SK-N-SH treated with all-trans-retinoic acid at 6 μM for 48 hours (cell line): ENCODE measurements around the gene SFMBT1.

Experiments used
- ATAC-seq: fragments of 200-7000 bp; cut with Tn5 transposase; 3 replicates; pipeline ENCODE4 v1.9.1; 2020; ENCODE audit warnings: mild to moderate bottlenecking, moderate library complexity
- ARNTL ChIP-seq: fragments of 450-650 bp; formaldehyde crosslinking; IDR thresholded peaks from 2 replicates; pipeline ENCODE4 v1.5.0; 2020; ENCODE audit warnings: low read depth, mild to moderate bottlenecking, moderate library complexity, borderline replicate concordance
- BACH2 ChIP-seq: fragments of 250-450 bp; sonication (Bioruptor Pico); IDR thresholded peaks from 2 replicates; pipeline ENCODE4 v1.9.0; 2021; ENCODE audit warnings: mild to moderate bottlenecking, borderline replicate concordance
- CSDC2 ChIP-seq: fragments of 250-450 bp; sonication (Bioruptor Pico); IDR thresholded peaks from 2 replicates; pipeline ENCODE4 v1.5.0; 2020; ENCODE audit warnings: mild to moderate bottlenecking, moderate library complexity
- CSRNP3 ChIP-seq: fragments of 250-450 bp; sonication (Bioruptor Pico); IDR thresholded peaks from 2 replicates; pipeline ENCODE4 v1.5.1; 2021; ENCODE audit warnings: mild to moderate bottlenecking, moderate library complexity
- ESRRG ChIP-seq: fragments of 250-450 bp; sonication (Bioruptor Pico); IDR thresholded peaks from 2 replicates; pipeline ENCODE4 v1.6.1; 2021; ENCODE audit warnings: mild to moderate bottlenecking
- GLIS3 ChIP-seq: fragments of 250-450 bp; sonication (Bioruptor Pico); IDR thresholded peaks from 2 replicates; pipeline ENCODE4 v1.5.0; 2020; ENCODE audit warnings: mild to moderate bottlenecking, moderate library complexity
- ISL1 ChIP-seq: fragments of 250-450 bp; sonication (Bioruptor Pico); IDR thresholded peaks from 2 replicates; pipeline ENCODE4 v2.1.2; 2022; ENCODE audit warnings: mild to moderate bottlenecking, moderate library complexity
- PATZ1 ChIP-seq: fragments of 250-450 bp; sonication (Bioruptor Pico); IDR thresholded peaks from 2 replicates; pipeline ENCODE4 v1.8.0; 2020; ENCODE audit warnings: mild to moderate bottlenecking, moderate library complexity, borderline replicate concordance
- PPARA ChIP-seq: fragments of 250-450 bp; sonication (Bioruptor Pico); IDR thresholded peaks from 2 replicates; pipeline ENCODE4 v1.5.0; 2020; ENCODE audit warnings: mild to moderate bottlenecking, borderline replicate concordance
- RARB ChIP-seq: fragments of 250-450 bp; sonication (Bioruptor Pico); IDR thresholded peaks from 2 replicates; pipeline ENCODE4 v1.8.0; 2021; ENCODE audit warnings: mild to moderate bottlenecking, moderate library complexity
- SNAI2 ChIP-seq: fragments of 250-450 bp; sonication (Bioruptor Pico); IDR thresholded peaks from 2 replicates; pipeline ENCODE4 v1.5.0; 2020; ENCODE audit warnings: mild to moderate bottlenecking, moderate library complexity
- TCF4 ChIP-seq: fragments of 250-450 bp; sonication (Bioruptor Pico); IDR thresholded peaks from 2 replicates; pipeline ENCODE4 v1.8.0; 2021; ENCODE audit warnings: mild to moderate bottlenecking, moderate library complexity, borderline replicate concordance
- TOX ChIP-seq: fragments of 250-450 bp; sonication (Bioruptor Pico); IDR thresholded peaks from 2 replicates; pipeline ENCODE4 v1.8.0; 2021; ENCODE audit warnings: mild to moderate bottlenecking, moderate library complexity, borderline replicate concordance
- TSHZ2 ChIP-seq: fragments of 250-450 bp; sonication (Bioruptor Pico); IDR thresholded peaks from 2 replicates; pipeline ENCODE4 v1.5.0; 2020; ENCODE audit warnings: mild to moderate bottlenecking, moderate library complexity
- ZC3H10 ChIP-seq: fragments of 250-450 bp; sonication (Bioruptor Pico); IDR thresholded peaks from 2 replicates; pipeline ENCODE4 v1.5.1; 2021; ENCODE audit warnings: mild to moderate bottlenecking, moderate library complexity
- ZFP3 ChIP-seq: fragments of 250-450 bp; sonication (Bioruptor Pico); IDR thresholded peaks from 2 replicates; pipeline ENCODE4 v1.5.0; 2020; ENCODE audit warnings: mild to moderate bottlenecking, moderate library complexity
- ZFP30 ChIP-seq: fragments of 450-650 bp; formaldehyde crosslinking; IDR thresholded peaks from 2 replicates; pipeline ENCODE4 v1.5.0; 2022; ENCODE audit warnings: mild to moderate bottlenecking, moderate library complexity
- ZNF70 ChIP-seq: fragments of 450-650 bp; formaldehyde crosslinking; IDR thresholded peaks from 2 replicates; pipeline ENCODE4 v1.5.0; 2020; ENCODE audit warnings: mild to moderate bottlenecking, moderate library complexity
- ZNF8 ChIP-seq: fragments of 450-650 bp; formaldehyde crosslinking; IDR thresholded peaks from 2 replicates; pipeline ENCODE4 v1.5.0; 2020; ENCODE audit warnings: mild to moderate bottlenecking, moderate library complexity
- TF ChIP-seq, protein P1 (sequence below): fragments of 250-450 bp; sonication (Bioruptor Pico); IDR thresholded peaks from 2 replicates; pipeline ENCODE4 v1.8.0; 2021; ENCODE audit warnings: low read depth, mild to moderate bottlenecking, moderate library complexity, borderline replicate concordance

SFMBT1 gene

DNA sequence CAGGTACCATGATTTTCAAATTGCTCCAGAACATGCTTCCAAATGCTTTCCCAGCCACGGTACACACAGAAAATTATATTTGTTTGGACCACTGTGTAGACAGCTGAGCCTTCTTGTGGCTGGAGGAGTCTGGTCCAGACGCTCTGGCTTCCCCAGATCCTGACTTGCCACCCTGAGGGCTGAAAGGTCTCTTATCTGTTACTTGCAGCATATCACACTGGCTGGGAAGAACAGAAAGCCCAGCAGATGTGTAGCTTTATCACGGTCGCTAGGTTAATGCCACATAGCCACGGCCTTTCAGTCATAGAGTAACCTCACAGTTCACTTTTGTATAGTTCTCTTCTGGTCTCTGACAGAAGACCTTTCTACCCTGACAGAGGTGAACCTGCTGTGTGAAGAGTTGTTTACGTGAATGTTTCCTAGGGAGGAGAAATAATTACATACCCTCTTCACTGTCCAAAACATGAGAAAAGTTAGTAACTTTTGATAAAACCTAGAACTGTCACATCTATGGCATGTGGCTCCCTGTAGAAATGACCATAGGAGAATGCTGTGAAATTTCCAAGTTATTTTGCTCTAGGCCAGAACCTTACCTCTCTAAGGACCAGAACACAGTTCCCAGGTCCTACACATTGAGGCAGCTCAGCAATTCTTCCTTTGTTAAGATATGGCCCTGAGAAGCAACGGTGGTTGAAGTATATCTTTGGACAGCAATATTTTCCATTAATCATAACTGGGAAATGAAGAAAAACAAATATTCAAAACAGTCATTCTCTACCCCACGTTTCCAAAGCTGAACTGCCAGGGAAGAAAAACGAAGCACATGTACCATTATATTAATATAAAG lies 132.8 kb downstream of the SFMBT1 start:
- no peak for TF ChIP-seq ESRRG (CRISPR knock-in tag)
- no peak for TF ChIP-seq CSDC2 (CRISPR knock-in tag)
- no peak for TF ChIP-seq ZFP3 (CRISPR knock-in tag)
- TF ChIP-seq PATZ1 (CRISPR knock-in tag) = no peak
- TF ChIP-seq PPARA = no peak; the same call in 1 of the 2 replicates
- peak; percentile 71; the same call in 1 of the 2 replicates for TF ChIP-seq TCF4
- no peak for TF ChIP-seq TOX (CRISPR knock-in tag)
- TF ChIP-seq, all 23 proteins: peak for 1
- no peak for ATAC-seq

GRCh38 chr3:52910823-52911222 lies 135.1 kb downstream of the SFMBT1 start:
- no peak for ATAC-seq
- TF ChIP-seq BACH2 = no peak

DNA sequence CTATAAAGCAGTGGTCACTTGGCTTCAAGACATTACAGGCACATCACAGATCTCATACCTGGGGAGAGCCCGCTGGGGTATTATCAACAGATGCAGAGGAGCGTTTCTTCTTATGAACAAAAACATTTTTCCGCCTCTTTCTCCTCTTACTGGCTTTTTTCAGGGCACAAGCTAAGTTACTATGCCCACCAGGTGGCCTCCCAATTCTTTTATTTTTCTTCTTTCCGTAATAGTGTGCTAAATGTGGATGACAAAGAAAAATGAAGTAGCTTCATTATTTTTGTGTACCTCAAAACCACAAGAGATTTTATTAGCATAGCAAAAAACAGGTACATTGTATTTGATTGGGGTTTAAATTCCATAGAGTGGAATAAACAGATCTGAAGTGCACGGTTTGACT lies 138.4 kb downstream of the SFMBT1 start:
- TF ChIP-seq ZFP3 (CRISPR knock-in tag) = no peak
- TF ChIP-seq TOX (CRISPR knock-in tag) = no peak
- TF ChIP-seq ZNF8 (CRISPR knock-in tag) = no peak
- TF ChIP-seq, protein P1, sequence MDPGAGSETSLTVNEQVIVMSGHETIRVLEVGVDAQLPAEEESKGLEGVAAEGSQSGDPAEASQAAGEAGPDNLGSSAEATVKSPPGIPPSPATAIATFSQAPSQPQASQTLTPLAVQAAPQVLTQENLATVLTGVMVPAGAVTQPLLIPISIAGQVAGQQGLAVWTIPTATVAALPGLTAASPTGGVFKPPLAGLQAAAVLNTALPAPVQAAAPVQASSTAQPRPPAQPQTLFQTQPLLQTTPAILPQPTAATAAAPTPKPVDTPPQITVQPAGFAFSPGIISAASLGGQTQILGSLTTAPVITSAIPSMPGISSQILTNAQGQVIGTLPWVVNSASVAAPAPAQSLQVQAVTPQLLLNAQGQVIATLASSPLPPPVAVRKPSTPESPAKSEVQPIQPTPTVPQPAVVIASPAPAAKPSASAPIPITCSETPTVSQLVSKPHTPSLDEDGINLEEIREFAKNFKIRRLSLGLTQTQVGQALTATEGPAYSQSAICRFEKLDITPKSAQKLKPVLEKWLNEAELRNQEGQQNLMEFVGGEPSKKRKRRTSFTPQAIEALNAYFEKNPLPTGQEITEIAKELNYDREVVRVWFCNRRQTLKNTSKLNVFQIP (CRISPR knock-in tag) = no peak
- TF ChIP-seq SNAI2 (CRISPR knock-in tag) = no peak
- TF ChIP-seq TSHZ2 (CRISPR knock-in tag) = no peak

DNA sequence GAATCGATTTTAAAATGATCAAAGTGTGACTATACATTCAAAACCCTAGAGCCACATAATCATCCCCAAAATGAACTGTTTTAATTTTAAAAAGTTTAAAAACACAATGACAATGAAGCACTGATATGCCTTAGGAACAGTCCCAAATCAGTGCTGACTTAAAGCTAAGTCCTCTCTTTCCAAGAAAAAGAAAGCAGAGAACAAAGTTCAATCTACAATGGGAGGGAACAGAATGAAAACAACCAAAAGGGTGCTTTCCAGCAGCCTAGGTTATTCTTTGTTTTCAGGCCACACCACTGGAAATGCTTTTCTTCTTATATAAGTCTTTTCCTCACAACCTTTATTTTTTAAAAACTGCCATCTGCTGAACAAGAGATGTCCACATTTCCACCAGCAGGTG lies 141.3 kb downstream of the SFMBT1 start:
- ATAC-seq = no peak
- TF ChIP-seq ZFP3 (CRISPR knock-in tag) (no peak), ESRRG (CRISPR knock-in tag) (no peak), PPARA (no peak), TSHZ2 (CRISPR knock-in tag) (no peak), CSDC2 (CRISPR knock-in tag) (no peak), ISL1 (no peak), TOX (CRISPR knock-in tag) (no peak), ZFP30 (CRISPR knock-in tag) (no peak)

More for the DNA sequence above, 138.4 kb downstream of the SFMBT1 start:
- ATAC-seq = no peak

GRCh38 chr3:52904000-52904399 lies 141.9 kb downstream of the SFMBT1 start:
- TF ChIP-seq ZC3H10 (CRISPR knock-in tag) = no peak
- no peak for TF ChIP-seq BACH2
- TF ChIP-seq, protein P1 (CRISPR knock-in tag) = no peak
- no peak for TF ChIP-seq ZNF70 (CRISPR knock-in tag)
- no peak for TF ChIP-seq RARB (CRISPR knock-in tag)
- no peak for TF ChIP-seq CSRNP3
- TF ChIP-seq TOX (CRISPR knock-in tag) = no peak
- TF ChIP-seq ZFP3 (CRISPR knock-in tag) = no peak
- TF ChIP-seq ARNTL (CRISPR knock-in tag) = no peak
- TF ChIP-seq GLIS3 = no peak
- no peak for TF ChIP-seq ZNF8 (CRISPR knock-in tag)
- no peak for TF ChIP-seq CSDC2 (CRISPR knock-in tag)
- ATAC-seq = no peak
